NCI-H345 (cell line): ENCODE measurements around the gene PKD1L1.

Experiments
- DNase-seq: peaks from one replicate; lab custom pipeline; 2025; lab: John Stamatoyannopoulos, UW

The PKD1L1 gene

GRCh38 chr7:47735431-47736345 is 212.6 kb downstream of the PKD1L1 start:
- no peak for DNase-seq

GRCh38 chr7:47734949-47735291 is 213.3 kb downstream of the PKD1L1 start:
- DNase-seq: no peak

DNA sequence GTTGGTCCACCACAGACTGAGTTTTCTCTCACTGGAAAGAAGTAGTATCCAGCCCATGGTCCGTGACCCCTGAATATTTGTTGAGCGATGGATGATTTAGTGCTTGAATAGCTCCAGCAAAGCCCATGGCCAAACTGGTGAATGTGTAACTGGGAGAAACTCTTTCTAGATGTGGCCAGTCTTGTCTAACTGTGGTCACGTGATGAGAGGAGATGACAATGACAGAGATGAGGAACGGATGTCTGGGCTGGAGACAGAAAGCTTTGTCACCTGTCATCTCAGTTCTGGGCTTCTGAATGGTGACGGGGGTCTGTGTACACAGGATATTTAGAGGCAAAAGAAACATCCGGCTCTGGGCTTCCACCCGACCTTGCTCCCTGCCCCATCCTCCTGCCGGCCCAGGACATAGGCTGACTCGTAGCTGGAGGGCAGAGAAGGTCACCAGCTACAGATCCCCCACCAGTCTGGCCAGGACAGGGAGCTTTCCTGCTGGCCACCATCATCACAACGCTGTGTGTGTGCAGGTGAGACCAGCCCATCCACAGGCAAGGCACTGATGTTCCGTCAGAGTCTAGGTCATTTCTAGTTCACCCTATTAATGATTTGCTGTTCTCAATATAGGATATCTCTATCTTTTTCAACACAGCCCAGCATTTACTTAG is 213.8 kb downstream of the PKD1L1 start:
- no peak for DNase-seq

DNA sequence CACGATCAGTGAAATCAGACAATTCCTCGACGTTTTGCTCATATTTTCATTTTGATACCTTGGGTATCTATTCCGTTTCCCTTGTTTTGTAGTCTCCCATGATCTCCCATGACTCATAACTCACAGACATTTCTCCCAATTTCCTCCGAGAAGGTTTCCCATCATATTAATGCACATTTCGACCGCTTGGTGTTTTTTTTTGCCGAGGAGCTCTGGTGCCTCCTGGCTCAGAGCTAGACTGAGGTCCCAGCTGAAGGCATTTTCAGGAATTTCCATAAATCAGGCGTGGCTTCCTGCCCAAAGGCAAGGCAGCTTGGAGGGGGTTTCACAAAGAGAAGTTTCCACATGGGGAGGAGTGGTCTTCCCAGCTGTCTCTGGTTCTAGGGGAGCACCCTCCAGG is 218.1 kb downstream of the PKD1L1 start:
- no peak for DNase-seq

GRCh38 chr7:47726047-47726726 is 222.1 kb downstream of the PKD1L1 start:
- DNase-seq: no peak

DNA sequence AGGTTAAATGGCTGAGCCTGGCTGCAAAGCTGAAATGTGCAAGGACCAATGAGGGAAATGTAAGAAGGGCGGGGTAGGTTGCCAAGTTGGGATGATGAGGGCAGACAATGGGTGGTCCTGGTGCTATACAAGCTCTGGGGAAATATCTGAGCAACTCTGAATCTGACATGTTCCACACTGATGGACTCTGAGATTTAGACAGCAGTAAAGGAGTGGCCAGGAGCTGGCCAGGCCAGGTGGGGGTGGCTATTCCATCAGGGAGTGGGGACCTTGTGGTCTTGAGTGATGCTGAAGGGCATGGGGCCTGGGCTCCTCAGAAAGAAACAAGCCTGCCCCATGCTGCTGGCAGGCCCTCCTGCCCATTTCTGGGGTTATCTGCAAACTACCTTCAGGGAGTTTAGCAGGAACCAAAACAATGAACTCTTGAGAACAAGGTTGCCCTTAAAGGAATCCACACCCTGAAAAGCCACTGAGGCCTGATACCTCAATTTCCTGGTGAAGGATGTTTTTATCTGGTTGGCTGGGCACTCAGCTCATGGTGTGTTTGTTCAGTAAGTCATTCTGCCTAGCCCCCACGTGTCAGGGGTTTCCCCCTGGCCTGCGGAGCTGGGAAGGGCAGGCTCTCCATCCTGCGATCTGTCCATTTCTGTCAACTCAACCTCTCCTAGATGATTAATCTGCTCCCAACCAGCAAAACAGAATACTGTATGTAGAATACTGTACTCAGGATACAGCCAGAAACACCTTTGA is 223.1 kb downstream of the PKD1L1 start:
- DNase-seq: no peak
